GM18873 (cell line): ENCODE measurements around the gene NUP35.

ENCODE experiments used
- ATAC-seq: cut with Tn5 transposase; IDR thresholded peaks from one replicate; pipeline ENCODE4 v1.9.1; 2021; ENCODE audit warnings: mild to moderate bottlenecking, moderate library complexity, moderate number of reproducible peaks; ENCODE audit not compliant: unreplicated experiment, low FRiP score

NUP35 gene

GRCh38 chr2:183204397-183204796, 80.2 kb downstream of the NUP35 start:
- no peak for ATAC-seq

GRCh38 chr2:183207110-183207509, 82.9 kb downstream of the NUP35 start:
- ATAC-seq = no peak

GRCh38 chr2:183209395-183210028, 85.3 kb downstream of the NUP35 start:
- no peak for ATAC-seq
